H9 (cell line): ENCODE data around the gene HABP4. TPM values are rescaled to one million over a fixed set of nuclear protein-coding genes. Genes with fewer than 3 reads are reported as not detected.

Experiments used
- DNase-seq: peaks from one replicate; pipeline ENCODE4 v3.0.0-alpha.2; 2017
- H2AFZ ChIP-seq: one replicate; pipeline ENCODE4 v1.6.1; 2013; ENCODE audit warnings: mild to moderate bottlenecking, low read length, control low read depth, moderate library complexity
- H2AK5ac ChIP-seq: 2 replicates; pipeline ENCODE4 v1.6.1; 2013; ENCODE audit warnings: low read length, control low read depth, mixed read lengths; ENCODE audit not compliant: insufficient read length
- H2BK120ac ChIP-seq: one replicate; pipeline ENCODE4 v1.6.1; 2013; ENCODE audit warnings: low read depth, mild to moderate bottlenecking, low read length, control low read depth, inconsistent platforms; ENCODE audit not compliant: poor library complexity, severe bottlenecking
- H2BK12ac ChIP-seq: 2 replicates; pipeline ENCODE4 v1.6.1; 2013; ENCODE audit warnings: low read length, control low read depth, mixed read lengths, low read depth; ENCODE audit not compliant: insufficient read length
- H2BK15ac ChIP-seq: 2 replicates; pipeline ENCODE4 v1.6.1; 2013; ENCODE audit warnings: low read depth, low read length, control low read depth
- H2BK20ac ChIP-seq: one replicate; pipeline ENCODE4 v1.6.1; 2013; ENCODE audit warnings: low read depth, mild to moderate bottlenecking, low read length, control low read depth, inconsistent platforms; ENCODE audit not compliant: poor library complexity, severe bottlenecking
- H2BK5ac ChIP-seq: 2 replicates; pipeline ENCODE4 v1.6.1; 2013; ENCODE audit warnings: low read length, control low read depth, mixed read lengths; ENCODE audit not compliant: insufficient read length
- H3K14ac ChIP-seq: 2 replicates; pipeline ENCODE4 v1.6.1; 2013; ENCODE audit warnings: low read length, control low read depth; ENCODE audit not compliant: insufficient read depth
- H3K18ac ChIP-seq: 2 replicates; pipeline ENCODE4 v1.6.1; 2013; ENCODE audit warnings: low read depth, mild to moderate bottlenecking, mixed read lengths, low read length, control low read depth; ENCODE audit not compliant: insufficient read length
- H3K23ac ChIP-seq: 2 replicates; pipeline ENCODE4 v1.6.1; 2013; ENCODE audit warnings: low read length, control low read depth, mixed read lengths, low read depth; ENCODE audit not compliant: insufficient read length
- H3K23me2 ChIP-seq: 2 replicates; pipeline ENCODE4 v1.6.1; 2013; ENCODE audit warnings: low read depth, mild to moderate bottlenecking, mixed read lengths, low read length, control low read depth; ENCODE audit not compliant: insufficient read length, poor library complexity, severe bottlenecking
- H3K27ac ChIP-seq: 2 replicates; pipeline ENCODE4 v1.5.1; 2013; ENCODE audit warnings: low read length, control low read depth, mixed read lengths, low read depth; ENCODE audit not compliant: insufficient read length
- H3K27me3 ChIP-seq: 2 replicates; pipeline ENCODE4 v1.6.1; 2013; ENCODE audit warnings: low read length, control low read depth, inconsistent platforms; ENCODE audit not compliant: insufficient read depth
- H3K4ac ChIP-seq: 2 replicates; pipeline ENCODE4 v1.6.1; 2013; ENCODE audit warnings: low read depth, mild to moderate bottlenecking, control low read depth, inconsistent platforms, low read length, moderate library complexity
- H3K4me1 ChIP-seq: 2 replicates; pipeline ENCODE4 v1.6.1; 2013; ENCODE audit warnings: low read length, control low read depth, inconsistent platforms; ENCODE audit not compliant: insufficient read depth
- H3K4me2 ChIP-seq: 2 replicates; pipeline ENCODE4 v1.6.1; 2013; ENCODE audit warnings: low read length, control low read depth, mixed read lengths; ENCODE audit not compliant: insufficient read length, insufficient read depth
- H3K56ac ChIP-seq: 2 replicates; pipeline ENCODE4 v1.6.1; 2013; ENCODE audit warnings: low read depth, mild to moderate bottlenecking, mixed read lengths, low read length, control low read depth; ENCODE audit not compliant: insufficient read length
- H3K79me1 ChIP-seq: 2 replicates; pipeline ENCODE4 v1.6.1; 2013; ENCODE audit warnings: low read depth, mild to moderate bottlenecking, moderate library complexity, low read length, control low read depth, inconsistent platforms; ENCODE audit not compliant: insufficient read depth, poor library complexity, severe bottlenecking
- H3K79me2 ChIP-seq: 2 replicates; pipeline ENCODE4 v1.6.1; 2013; ENCODE audit warnings: low read length, control low read depth, inconsistent platforms; ENCODE audit not compliant: insufficient read depth
- H3K9ac ChIP-seq: 2 replicates; pipeline ENCODE4 v1.6.1; 2013; ENCODE audit warnings: low read length, control low read depth, mixed read lengths; ENCODE audit not compliant: insufficient read length; ENCODE audit errors: extremely low read depth
- H3K9me3 ChIP-seq: one replicate; pipeline ENCODE4 v1.6.1; 2013; ENCODE audit warnings: low read depth, low read length, inconsistent platforms; ENCODE audit not compliant: control insufficient read depth
- H3T11ph ChIP-seq: one replicate; pipeline ENCODE4 v1.6.1; 2013; ENCODE audit warnings: mild to moderate bottlenecking, low read length, control low read depth, inconsistent platforms
- H4K20me1 ChIP-seq: one replicate; pipeline ENCODE4 v1.6.1; 2013; ENCODE audit not compliant: control insufficient read depth, insufficient read length, insufficient read depth
- H4K5ac ChIP-seq: 2 replicates; pipeline ENCODE4 v1.6.1; 2013; ENCODE audit warnings: low read depth, mild to moderate bottlenecking, mixed read lengths, low read length, control low read depth; ENCODE audit not compliant: insufficient read length
- H4K8ac ChIP-seq: replicated peaks from 2 replicates; pipeline ENCODE4 v1.6.1; 2013; ENCODE audit warnings: low read length, control low read depth, mixed read lengths, low read depth; ENCODE audit not compliant: insufficient read length
- H4K91ac ChIP-seq: 2 replicates; pipeline ENCODE4 v1.6.1; 2013; ENCODE audit warnings: low read depth, mild to moderate bottlenecking, moderate library complexity, mixed read lengths, low read length, control low read depth; ENCODE audit not compliant: insufficient read length
- H3K27ac Mint-ChIP-seq, 3 experiments: 2 replicates in 2 of 3; 3 replicates in 1 of 3; pipeline ENCODE4 v1.8.0; 2020 to 2021; ENCODE audit warnings: mixed read lengths in 3 of 3, mild to moderate bottlenecking in 1 of 3, moderate library complexity in 1 of 3
- H3K27me3 Mint-ChIP-seq: 2 replicates; pipeline ENCODE4 v1.8.0; 2021; ENCODE audit warnings: low read depth, mild to moderate bottlenecking, moderate library complexity, mixed read lengths
- H3K36me3 Mint-ChIP-seq, 3 experiments: 2 replicates in 2 of 3; 3 replicates in 1 of 3; pipeline ENCODE4 v1.8.0; 2020 to 2021; ENCODE audit warnings: low read depth in 3 of 3, mixed read lengths in 3 of 3; ENCODE audit not compliant: insufficient read depth in 1 of 3
- H3K4me1 Mint-ChIP-seq, 2 experiments: 2 replicates each; pipeline ENCODE4 v1.8.0; 2020; ENCODE audit warnings: mixed read lengths in 2 of 2
- H3K4me3 Mint-ChIP-seq, 2 experiments: 2 replicates in 1 of 2; 3 replicates in 1 of 2; pipeline ENCODE4 v1.8.0; 2020 to 2021; ENCODE audit warnings: mild to moderate bottlenecking in 2 of 2, mixed read lengths in 2 of 2, moderate library complexity in 1 of 2
- H3K9me3 Mint-ChIP-seq, 2 experiments: 2 replicates in 1 of 2; 3 replicates in 1 of 2; pipeline ENCODE4 v1.8.0; 2020; ENCODE audit warnings: mild to moderate bottlenecking in 2 of 2, mixed read lengths in 2 of 2, moderate library complexity in 1 of 2
- WGBS: extraction: QIAGEN DNeasy Blood & Tissue Kit; methylation state at CpG from one replicate; pipeline ENCODE4 v1.1.7; 2013; ENCODE audit warnings: missing lambda C conversion rate, low lambda C conversion rate, mixed read lengths; ENCODE audit not compliant: insufficient read length; ENCODE audit errors: extremely low coverage; 5-methylcytosine and 5-hydroxymethylcytosine counted together
- total RNA-seq: library from RNA; stranded (reverse); gene quantifications from 2 replicates; pipeline ENCODE4 v1.2.1, GENCODE V29; 2021
- TF ChIP-seq, protein P1 (sequence below): fragments of 200-600 bp; sonication (generic); conservative IDR thresholded peaks from 3 replicates; pipeline ENCODE4 v1.8.0; 2021; ENCODE audit warnings: antibody characterized with exemption, mild to moderate bottlenecking

HABP4 gene
- total RNA-seq, 1 experiment from 2014 or later, result 7.5 TPM

DNA sequence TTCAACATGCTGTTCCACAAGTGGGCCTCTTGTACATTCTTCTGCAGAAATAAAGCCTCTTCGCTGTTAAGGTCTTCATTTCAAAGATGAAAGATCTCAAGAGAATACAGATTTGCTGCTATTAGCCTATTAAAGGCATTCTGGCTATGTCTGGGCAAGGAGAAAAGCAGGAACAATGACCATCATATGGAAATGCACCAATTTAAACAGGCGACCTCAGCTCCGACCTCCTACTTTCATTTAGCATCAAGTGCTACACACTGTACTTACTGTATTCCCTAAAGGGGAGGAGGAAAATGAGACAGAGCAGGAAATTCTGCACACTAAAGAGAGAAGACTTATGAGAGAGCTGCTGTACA lies 64.8 kb downstream of the HABP4 start:
- no CpG with 5 or more reads among the region's 3 CpGs for WGBS
- Histone ChIP-seq H3K18ac (no peak overlapping the region), H3T11ph (no peak overlapping the region), H3K14ac (no peak overlapping the region), H2BK12ac (no peak overlapping the region), H3K4me1 (no peaks in the 10 kb centered on the region), H4K20me1 (no peaks in the 10 kb centered on the region), H3K23me2 (no peaks in the 10 kb centered on the region), H4K5ac (no peak overlapping the region), H2BK120ac (no peak overlapping the region), H3K9ac (no peak overlapping the region), H3K27ac (no peak overlapping the region), H3K4me2 (no peak overlapping the region), H3K79me1 (no peaks in the 10 kb centered on the region), H3K4ac (no peak overlapping the region), H4K91ac (no peak overlapping the region), H2BK20ac (no peak overlapping the region), H2BK5ac (no peak overlapping the region), H2AFZ (no peak overlapping the region), H2AK5ac (no peak overlapping the region), H3K23ac (no peak overlapping the region), H3K9me3 (no peaks in the 10 kb centered on the region), H2BK15ac (no peak overlapping the region), H3K27me3 (no peaks in the 10 kb centered on the region), H3K79me2 (no peaks in the 10 kb centered on the region), H4K8ac (no peak overlapping the region), H3K56ac (no peak overlapping the region)
- no peaks in the 10 kb centered on the region for H3K9me3 Mint-ChIP-seq
- DNase-seq, result no peak
- H3K36me3 Mint-ChIP-seq, result peaks cover 6 to 25% (median 17%) of the 10 kb centered on the region in 3 experiments; a peak in 6 of 7 replicates
- no peaks in the 10 kb centered on the region for H3K27me3 Mint-ChIP-seq
- no peak overlapping the region for H3K27ac Mint-ChIP-seq
- H3K4me1 Mint-ChIP-seq, result peaks cover 5% of the 10 kb centered on the region in 2 experiments
- no peak overlapping the region for H3K4me3 Mint-ChIP-seq
- TF ChIP-seq, protein P1, sequence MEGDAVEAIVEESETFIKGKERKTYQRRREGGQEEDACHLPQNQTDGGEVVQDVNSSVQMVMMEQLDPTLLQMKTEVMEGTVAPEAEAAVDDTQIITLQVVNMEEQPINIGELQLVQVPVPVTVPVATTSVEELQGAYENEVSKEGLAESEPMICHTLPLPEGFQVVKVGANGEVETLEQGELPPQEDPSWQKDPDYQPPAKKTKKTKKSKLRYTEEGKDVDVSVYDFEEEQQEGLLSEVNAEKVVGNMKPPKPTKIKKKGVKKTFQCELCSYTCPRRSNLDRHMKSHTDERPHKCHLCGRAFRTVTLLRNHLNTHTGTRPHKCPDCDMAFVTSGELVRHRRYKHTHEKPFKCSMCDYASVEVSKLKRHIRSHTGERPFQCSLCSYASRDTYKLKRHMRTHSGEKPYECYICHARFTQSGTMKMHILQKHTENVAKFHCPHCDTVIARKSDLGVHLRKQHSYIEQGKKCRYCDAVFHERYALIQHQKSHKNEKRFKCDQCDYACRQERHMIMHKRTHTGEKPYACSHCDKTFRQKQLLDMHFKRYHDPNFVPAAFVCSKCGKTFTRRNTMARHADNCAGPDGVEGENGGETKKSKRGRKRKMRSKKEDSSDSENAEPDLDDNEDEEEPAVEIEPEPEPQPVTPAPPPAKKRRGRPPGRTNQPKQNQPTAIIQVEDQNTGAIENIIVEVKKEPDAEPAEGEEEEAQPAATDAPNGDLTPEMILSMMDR, result no peak
